ENCODE data around the gene KCNQ1.

KCNQ1 gene

DNA sequence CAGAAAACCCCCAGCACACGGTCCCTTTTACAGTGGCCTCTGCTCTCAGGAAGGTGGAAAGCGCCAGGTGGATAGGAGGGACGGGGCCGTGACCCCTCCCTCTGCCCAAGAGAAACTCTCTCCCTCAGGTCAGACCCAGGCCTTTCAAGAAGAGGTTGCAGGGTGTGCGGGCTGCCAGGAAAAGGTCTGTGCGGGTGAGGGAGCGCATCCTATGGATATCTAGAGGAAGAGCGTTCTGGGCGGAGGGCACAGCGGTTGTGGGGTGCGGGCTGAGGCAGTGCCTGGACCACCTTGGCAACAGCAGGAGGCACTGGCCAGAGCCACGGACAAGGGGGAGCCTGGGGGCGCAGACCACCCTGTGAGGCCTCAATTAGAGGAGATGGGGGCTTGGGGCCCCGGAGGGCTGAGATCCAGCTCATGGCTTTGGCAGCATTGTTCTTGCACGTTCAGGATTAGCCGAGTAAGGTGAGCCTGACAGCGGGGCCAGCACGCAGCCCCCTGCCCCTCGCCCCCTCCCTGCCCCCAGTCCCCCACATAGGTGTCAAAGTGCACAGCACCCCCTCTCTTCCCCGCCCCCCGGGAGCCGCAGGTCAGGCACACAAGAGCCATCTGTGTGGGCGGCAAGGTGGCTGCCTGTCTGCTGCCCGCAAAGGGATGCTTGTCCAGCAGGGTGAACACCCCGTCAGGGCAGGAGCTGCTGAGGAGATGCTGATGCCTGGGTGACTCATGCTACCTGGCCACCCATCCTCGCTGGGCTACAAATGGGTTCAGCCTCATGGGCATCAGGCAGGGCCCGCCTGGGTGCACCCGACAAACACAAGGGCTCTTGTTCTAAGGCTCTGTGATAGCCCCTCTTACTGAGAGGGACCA, 347.8 kb downstream of the KCNQ1 start:
- no peak for DNase-seq

DNA sequence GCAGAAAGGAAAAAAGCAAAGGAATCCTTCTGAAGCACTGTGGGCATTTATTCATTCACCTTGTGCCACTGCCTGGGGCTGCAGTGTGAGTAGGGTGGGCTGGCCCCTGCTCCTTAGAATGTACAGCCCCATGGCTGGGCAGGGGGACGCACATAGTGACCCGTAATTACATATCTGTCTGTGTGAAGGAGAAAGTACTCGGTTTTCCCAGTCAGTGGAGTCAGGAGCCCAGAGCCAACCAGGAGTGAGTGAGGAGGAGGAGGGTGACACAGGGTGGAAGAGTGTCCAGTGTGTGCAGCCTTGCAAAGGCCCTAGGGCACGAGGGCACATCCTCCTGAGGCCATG, 348.9 kb downstream of the KCNQ1 start:
- no peak for DNase-seq

DNA sequence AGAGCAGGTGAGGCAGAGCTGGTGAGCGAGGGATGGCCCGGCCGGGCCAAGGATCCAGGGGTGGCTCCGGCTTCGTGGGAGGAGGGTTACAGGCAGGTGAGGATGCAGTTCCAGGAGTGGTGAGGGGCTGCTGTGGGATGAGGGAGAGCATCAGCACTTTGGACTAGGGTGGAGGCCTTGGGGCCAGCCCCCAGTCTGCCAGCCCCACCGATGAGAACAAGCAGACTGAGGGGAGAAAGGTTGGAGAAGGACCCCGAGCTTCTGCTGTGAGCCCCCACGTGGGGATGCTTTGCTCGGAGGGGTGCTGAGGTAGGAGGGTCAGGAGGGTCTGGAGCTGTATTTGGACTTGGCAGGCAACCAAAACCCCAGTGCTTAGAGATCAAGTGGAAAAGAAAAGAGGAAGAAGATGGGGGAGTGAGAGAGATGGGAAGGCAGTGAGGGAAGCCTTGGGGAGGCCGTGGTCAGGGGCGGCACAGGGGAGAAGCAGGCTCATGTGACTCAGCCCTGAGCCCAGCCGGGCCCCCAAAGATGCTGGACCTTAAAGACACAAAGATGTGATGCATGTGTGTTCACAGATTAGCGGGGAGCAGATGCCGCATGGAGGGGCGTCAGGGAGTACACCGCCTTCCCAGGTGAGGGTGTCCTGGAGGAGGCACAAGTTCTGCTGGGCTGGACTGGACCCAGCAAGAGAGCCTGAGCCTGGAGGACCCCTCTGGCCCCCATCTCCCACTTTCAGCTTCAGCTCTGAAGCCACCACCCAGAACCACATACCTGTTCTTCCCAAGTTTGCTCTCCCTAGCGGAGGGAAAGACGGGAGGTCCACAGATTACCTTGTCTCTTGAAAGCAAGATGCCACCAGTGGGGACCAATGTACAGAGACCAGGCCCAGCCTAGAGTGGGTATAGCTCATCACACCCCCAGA, 349.5 kb downstream of the KCNQ1 start:
- DNase-seq: no peak

DNA sequence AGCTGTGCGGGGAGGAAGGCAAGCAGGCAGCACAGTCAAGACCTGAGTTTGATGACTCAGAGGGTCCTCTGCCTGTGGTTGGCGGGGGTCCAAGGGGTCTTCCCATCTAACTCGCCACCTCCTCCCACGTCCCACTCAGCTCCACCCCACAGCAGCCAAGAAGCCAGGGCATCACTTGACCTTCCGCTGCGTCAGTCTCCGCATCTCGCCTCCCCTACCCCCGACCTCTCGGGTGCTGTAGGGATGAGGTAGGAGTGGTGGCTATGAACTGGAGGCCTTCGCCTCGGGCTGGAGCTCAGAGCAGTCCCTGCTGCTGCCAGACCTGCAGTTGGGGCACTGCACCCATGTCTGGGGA, 350.1 kb downstream of the KCNQ1 start:
- no peak for DNase-seq

DNA sequence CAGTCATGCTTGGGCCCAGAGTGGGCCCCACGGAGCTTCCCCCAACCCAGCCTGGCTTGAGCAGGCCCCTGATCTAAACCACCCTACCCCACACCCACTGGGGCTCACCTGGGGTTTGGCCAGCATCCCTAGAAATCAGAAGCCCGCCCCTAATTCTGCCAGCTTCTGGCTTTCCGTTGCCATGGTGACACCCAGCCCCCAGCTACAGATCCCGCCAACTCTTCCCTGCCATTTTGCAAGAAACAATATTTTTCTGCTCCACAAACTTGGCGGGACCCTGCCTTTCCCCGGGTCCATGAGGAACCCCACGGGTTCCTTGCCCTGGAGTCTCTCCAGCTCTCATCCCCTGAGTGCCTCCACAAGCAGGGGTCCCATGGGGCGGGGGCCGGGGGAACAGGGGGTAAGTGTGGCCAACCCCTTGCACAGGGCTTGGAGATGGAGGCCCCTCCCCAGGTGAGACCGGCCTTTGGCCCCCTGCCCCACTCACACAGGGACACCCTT, 350.7 kb downstream of the KCNQ1 start:
- DNase-seq: no peak

DNA sequence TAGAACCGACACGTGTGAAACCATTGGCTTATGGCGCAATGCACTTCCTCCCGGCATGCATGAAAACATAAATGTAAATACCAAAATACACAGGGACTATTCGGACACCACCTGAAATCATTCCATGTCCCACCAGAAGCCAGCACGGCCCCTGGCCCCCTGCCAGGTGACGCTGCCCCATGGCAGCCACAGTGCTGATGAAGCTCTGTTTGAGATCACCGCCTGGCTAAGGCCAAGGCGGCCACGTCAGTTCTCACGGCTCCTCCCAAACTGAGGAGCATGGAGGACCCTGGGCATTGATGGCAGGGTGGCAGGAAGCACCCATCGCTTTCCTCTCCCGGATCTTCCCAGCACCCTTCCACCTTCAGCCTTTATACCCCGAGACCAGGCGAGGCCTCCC, 351.3 kb downstream of the KCNQ1 start:
- no peak for DNase-seq

DNA sequence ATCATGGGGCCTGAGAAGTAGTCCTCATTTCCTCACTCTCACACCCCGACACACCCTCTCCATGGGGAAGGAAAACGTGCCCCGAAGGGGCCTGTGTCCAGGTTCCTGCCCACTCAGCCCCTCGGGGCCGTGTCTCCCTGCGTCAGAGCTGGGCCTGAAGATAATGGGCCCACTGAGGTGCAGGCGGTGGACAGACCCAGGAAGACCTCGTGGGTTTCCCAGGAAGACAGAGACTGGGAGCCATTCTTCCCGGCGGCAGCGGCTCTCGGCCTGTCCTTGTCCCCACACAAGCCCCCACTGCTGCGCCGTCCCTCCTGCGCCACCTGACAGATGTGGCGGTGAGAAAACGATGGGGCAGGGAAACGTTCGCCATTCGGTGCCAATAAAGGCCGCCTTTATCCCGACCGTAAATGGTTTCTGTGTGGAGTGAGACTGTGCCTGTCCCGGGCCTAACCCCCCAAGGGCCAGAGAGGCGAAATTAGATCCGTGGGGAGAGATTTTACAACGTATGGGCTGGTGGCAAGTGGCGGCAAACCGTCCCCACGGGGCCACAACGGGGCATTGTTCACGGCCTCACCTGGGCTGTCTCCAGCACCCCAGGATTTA, 351.8 kb downstream of the KCNQ1 start:
- DNase-seq: no peak

DNA sequence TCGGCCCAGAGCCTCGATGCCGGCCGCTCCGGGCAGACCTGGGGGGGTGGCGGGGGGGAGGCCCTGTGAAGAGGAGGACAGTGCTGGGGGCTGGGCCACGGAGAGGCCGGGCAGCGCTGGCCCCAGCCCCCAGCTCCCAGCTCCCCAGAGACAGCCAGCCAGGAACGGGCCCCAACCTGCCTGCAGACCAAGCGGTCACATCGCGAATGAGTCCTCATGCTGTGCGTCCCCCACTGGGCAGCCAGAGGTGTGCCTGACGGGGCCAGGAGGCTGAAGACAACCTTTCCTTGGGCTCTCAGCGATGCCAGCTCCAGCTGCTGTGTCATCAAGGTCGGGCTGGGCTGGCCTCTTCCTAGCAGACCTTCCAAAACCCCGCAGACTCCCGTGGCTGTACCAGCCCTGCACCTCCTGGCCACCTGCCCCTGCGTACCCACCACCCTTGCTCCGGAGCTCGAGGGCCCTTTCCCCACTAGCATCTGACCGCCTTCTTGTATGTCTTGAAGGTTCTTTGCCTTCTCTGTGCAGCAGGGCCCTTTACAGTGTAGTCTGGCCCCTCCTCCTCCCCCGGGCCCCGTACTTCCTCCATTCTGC, 352.4 kb downstream of the KCNQ1 start:
- no peak for DNase-seq

DNA sequence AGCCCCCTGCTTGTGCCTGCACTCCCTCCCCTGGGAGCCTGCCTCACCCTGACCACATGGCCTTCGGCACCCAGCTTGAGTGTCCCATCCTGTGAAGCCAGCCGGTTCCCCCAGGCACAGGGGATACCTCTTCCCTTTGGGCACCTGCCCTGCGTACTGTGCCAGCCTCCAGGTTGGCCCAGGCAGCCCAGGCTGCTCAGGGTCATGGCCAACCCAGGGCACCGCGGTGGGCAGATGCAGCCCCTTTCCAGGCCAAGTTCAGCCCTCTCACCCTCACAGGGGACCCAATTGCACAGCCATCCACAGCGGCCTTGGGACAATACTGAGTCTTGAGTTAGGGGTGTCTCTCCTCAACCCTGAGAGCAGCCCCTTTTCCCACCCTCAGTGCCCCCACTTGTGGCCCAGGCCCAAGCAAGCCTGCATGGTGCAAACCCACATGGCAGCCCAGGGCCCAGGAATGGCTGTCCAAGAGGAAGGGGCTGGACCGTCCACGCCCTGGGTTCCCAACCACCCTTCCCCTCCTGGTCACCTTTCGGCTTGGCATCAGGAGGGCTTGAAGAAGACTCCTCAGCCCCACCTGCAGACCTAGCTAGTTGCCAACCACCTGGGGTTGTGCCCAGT, 353.0 kb downstream of the KCNQ1 start:
- DNase-seq: no peak

DNA sequence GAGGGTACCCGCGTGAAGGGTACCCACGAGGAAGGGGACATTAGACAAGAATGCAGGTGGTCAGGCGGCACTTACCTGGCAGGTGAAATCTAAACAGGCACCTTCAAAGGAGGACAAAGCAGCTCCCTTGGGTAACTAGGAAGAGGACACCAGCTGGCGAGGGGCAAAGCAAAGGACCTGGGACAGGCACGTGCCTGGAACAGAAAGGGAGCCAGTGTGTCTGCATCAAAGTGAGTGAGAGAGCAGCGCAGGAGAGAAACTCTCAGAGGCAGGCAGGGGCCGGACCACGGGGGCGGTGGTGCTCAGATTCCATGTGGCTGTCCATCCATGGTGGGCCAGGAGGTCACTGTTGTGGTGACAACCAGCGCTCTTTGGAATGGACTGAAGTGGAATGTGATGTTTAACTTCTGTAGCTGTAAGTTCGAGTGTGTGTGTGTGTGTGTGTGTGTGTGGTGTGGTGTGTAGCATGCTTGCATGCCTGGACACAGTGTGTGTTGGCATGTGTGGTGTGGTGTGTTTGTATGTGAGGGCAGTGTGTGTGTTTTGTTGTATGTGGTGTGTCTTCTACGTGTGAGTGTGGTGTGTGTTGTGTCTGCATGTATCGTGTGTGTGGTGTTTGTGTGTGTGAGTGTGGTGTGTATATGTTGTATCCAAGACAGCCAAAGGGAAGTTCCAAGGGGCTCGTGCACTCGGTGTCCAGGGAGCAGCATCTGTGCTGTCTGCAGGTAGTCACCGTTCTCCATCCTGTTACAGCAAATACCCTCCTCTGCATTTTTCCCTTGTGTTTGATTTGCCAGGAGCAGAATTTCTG, 354.3 kb downstream of the KCNQ1 start:
- no peak for DNase-seq

DNA sequence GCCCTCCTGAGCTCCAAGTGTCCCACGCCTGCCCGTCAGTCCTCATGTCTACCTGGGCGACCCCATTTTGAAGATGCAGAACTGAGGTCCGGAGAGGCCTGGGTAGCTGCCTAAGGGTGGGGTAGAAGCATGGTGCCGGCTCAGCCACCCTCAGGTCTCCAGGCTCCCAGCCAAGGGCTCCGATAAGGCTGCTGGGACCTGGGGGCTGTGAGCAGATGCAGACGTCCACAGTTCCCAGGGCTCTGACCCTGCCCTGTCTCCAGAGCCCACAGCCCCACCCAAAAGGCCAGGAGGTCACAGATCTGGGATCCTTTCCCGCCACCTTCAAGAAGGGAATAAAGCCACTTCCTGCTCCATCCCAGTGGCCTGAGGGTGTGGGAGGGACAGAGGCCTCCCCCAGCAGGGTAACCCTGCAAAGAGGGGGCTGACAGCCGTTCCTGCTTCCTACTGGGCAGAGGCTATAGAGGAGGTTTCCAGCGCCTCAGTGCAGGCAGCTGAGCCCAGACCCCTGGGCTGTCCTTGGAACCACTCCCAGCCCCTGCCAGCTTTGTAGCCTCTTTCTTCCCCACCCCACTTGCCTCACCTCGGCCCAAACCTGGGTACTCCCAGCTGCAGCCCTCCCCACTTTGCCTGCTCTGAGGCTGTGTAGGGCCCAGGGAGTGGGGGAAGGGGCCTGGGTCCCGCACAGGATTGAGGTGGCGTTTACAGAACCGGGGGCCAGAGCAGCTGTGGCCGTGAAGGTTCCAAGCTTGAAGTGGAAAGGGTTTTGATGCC, 355.3 kb downstream of the KCNQ1 start:
- no peak for DNase-seq

DNA sequence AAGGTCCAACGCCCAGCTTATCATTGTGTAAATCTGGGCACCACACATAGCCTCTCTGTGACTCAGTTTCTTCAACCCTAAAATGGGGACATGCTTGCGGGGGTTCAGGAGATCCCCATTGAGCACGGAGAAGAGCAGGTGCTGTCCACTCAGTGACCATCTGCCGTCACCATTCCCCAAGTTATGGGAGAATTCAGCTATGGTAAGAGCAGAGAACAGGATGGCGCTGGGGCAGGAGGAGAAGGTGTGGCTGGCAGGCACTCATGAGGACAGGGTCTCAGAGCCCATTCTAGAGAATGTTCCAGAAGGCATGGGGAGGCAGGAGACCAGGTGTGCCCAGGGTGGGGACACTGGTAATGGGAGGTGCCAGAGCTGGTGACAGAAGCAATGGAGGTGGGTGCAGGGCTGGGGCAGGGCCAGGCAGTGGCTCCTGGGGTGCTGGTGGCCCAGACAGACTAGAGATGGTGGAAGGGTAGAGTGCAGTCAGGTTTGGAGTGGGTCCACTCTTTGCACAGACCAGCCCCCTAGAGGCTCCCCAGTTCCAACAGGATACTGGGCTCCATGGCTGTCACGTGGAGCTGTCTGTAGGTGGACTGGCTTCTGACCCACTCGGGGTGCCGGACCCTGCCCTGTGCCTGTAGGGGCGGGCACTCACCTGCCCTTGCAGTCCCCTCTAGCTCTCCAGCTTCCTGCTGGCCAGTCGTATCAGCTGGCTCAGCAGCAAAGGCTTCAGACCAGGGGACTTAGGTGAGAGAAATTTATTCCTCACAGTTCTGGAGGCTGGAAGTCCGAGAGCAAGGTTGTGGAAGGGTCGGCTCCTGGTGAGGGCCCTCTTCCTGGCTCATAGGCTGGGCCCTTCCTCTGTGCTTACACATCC, 356.1 kb downstream of the KCNQ1 start:
- no peak for DNase-seq

DNA sequence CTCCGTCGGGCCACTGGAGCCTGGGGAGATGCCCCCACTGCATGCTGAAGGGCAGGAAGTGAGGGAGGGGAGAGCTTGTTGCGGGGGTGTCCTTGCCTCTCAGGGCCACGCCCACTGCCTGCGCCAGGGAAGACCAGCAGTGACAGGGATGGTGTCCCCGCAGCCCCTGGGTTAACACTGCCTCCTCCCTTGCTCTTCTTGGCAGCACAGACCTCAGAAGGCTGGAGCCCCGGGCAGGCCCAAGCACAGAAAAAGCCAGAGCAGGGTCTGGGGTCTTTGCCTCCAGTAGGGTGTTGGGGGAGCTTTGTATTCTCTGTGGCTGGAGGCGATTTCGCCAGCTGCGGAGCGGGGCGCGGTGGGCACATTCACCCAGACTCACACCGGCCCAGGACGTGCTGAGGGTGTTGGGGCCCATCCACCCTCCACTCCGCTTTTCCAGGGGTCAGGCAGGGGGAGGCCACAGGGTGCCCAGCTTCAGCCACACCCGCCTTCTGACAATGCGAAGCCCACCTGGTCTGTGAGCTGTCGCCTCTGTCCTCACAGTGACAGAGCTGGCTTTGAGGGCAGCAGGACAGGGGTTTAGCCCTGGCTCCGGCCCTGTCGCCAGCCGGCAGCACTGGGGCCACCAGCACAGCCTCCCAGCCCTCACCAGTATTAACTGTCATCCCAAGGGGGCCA, 357.0 kb downstream of the KCNQ1 start:
- no peak for DNase-seq

DNA sequence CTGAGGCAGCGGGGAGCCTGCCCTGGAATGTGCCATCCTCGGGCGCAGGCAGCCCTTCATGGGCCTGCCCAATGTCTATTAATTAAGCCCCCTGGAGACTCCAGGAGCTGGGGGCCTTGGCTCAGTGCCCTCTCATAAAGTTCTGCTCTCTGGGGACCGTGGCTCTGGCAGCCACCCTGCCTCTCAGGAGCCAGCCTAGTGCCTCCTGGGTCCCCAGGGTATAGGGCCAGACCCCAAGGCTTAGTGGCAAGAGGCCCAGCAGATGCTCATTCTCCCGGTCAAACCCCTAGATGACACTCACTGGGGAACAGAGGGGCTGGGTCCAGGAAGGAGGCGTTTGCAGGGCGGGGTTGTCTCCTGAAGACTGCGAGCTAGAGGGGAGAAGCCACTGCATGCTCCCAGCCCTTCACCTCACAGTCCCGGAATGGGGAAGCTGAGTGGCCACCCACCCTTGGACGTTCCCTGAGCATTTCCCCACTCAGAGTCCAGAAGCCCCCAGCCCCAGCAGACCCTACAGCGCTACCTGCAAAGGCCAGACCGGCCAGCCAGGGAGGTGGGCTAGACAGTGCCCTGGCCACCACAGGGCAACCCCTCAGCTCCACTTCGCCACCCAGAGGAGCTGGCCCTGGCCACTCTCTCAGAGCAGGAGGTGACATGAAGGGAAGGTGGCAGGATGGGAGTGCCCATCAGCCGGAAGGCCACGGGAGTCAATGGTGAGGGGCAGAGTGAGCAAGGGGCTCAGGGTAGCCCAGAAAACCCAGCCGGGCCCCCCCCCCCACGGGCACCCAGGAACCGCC, 357.8 kb downstream of the KCNQ1 start:
- DNase-seq: no peak

DNA sequence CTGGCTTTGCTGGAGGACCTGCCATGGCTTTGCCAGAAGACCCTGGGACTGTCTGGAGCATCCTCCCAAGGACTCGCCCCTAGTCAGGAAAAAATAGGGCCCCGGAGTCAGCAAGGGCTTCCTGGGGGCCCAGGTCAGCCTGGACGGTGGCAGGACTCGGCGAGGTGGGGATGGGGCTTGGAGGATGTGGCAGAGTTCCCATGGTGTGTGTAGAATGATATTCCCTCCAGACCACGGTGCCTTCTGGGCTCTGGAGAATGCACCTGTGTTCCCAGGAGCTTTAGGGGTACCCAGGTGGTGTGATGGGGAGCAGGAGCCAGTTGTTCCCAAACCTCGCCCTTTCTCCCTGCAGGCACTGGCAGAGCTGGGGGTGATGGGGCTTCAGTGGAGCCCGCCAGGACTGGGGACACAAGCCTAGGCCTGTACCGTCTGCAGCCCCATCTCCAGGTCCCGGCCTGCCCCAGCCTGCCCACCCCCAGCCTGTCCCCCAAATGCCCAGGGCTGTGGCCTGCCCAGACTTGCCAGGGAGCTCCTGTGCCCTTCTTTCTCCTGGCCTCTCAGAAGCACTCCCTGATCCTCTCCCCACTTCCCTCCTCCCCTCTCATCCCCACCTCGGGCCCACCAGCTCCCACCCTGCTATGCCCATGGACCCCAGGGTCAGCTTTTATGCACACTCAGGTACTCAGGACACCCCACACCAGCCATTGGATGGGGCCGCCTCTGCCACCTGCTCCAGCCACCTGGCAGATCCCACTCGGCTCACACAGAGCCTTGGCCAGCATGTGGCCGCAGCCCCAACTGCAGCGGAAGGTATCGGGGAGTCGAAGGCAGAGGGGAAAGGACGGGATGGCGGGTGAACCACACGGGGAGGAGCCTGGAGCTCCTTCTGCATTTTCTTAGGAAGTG, 358.6 kb downstream of the KCNQ1 start:
- DNase-seq: no peak

DNA sequence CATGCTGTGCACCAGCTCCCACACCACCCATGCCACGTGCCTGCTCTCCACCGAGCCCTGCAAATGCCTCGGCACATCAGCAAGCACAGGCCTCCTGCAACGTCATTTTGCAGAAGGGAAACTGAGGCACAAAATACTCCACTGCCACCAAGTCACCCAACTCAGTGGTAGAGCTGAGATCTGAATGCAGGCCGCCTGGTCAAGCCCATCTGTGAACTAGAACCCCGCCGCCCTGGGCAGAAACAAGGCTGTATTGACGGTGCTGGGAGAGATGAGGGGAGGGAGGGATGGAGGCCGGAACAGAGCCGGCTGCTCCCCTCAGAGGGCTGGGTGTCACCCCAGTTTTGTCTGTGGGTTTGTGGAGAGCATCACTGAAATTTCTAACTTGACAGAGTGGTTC, 359.4 kb downstream of the KCNQ1 start:
- DNase-seq: no peak

DNA sequence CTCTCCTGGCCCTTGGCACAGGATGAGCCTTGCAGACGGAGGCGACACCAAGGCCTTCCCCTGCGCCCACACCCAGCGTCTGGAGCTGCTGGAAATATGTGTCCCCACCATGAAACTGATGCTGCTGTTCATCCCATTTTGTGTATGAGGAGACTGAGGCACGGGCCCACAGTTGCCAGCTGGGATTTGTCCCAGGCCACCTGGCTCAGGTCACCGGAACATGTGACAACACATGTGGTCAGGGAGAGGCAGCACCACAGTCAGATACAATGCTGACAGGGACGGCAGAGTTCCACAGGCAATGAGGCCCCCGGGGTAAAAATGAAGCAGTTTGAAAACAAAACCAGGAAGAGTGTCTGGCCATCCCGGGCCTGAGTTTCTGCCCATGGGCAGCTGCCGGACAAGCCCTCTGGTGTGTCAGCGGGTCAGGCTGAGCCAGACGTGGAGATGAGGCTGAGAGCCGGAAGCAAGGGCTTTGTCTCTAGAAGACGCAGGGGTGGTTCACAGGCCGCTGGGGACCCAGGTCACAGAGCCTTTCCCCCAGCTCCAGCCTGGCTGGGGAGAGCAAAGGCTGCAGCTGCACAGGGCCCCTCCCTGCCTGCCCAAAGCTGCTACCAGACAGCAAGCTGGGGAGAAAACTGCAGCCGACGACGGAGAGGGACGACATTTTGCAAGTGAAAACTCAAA, 360.0 kb downstream of the KCNQ1 start:
- DNase-seq: no peak

Data from hematopoietic multipotent progenitor cell treated with erythropoietin and hydrocortisone succinate and interleukin-3 and kit ligand, for 8 days (in vitro differentiated cells).